GM18511 (cell line): ENCODE results near the gene RASGRP3.
"Not testable (repeated sequence)": the region's sequence is repeated elsewhere in the genome, so short reads cannot be mapped to it uniquely, and the experiment has no call there.

Experiments used
- ATAC-seq: cut with Tn5 transposase; IDR thresholded peaks from one replicate; pipeline ENCODE4 v1.9.1; 2021; ENCODE audit warnings: mild to moderate bottlenecking, moderate library complexity; ENCODE audit not compliant: unreplicated experiment

The RASGRP3 gene

GRCh38 chr2:33476131-33476792, at the start of gene RASGRP3:
Gene RASGRP3 (plus strand): TSS chr2:33476649. CDS start chr2:33515137, 38,488 bp downstream.
- peak; percentile 56 for ATAC-seq

- ATAC-seq: no peak
Measured at GRCh38 chr2:33426666-33427231, 49.7 kb upstream of the RASGRP3 start.

- no peak for ATAC-seq
Measured at GRCh38 chr2:33430077-33430476, 46.4 kb upstream of the RASGRP3 start.

DNA sequence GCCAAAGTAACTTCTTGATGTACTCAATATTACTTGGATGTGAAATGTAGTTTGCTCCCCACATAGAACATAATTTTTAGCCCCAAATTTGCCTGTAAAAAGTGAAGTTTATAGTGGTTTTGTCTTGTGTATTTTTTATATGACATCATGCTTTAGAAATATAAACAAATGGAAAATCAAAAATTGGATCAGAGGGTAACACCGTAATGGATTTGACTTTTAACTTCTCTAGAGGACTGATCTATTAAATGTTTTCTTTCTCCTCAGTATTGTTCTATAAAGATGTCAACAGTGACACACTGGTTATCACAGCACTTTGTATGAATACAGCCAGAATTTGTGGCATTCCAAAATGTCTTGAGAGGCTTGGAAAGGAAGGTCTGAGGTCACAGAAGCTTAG, 45.6 kb upstream of the RASGRP3 start:
- ATAC-seq: no peak

GRCh38 chr2:33432871-33433270, 43.6 kb upstream of the RASGRP3 start:
- no peak for ATAC-seq

GRCh38 chr2:33433279-33434235, 42.9 kb upstream of the RASGRP3 start:
- no peak for ATAC-seq

DNA sequence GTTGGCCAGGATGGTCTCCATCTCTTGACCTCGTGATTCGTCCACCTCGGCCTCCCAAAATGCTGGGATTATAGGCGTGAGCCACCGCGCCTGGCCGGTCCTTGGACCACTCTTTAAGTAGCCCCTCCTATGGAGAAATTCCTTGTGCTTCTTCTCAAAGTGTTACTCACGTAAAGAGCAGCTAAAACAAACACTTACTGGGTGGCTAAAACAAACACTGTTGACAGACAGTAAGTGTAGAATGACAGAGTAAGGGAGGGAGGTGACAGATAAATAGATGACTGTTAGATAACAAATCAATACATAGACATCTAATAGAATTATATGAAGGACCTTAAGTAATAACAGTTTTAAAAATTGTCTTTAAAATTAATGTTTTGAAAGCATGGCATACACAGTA, 40.9 kb upstream of the RASGRP3 start:
- ATAC-seq: no peak

DNA sequence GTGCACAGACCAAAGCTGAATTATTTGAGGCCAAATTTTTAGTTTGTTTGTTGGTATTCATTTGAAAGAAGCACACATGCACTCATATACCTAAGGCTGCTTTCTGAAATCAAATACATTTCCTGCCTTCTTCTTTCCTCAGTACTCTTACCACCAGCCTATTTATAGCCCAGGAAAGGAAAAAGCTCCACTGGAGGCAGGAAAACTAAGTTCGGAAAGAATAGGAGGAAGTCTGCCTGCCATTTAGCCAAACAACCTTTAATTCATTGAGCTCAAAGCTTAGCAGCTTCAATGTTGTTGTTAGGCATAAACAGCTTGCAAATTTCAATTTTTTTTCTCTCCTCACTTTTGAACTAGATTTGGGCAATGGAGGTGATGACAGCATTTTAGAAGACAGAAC, 40.4 kb upstream of the RASGRP3 start:
- ATAC-seq: no peak

- ATAC-seq: no peak
Measured at GRCh38 chr2:33437297-33437696, 39.2 kb upstream of the RASGRP3 start.

- ATAC-seq: no peak
Measured at GRCh38 chr2:33437815-33438214, 38.6 kb upstream of the RASGRP3 start.

GRCh38 chr2:33441235-33441810, 35.1 kb upstream of the RASGRP3 start:
- peak; percentile 89 for ATAC-seq

GRCh38 chr2:33442052-33442451, 34.4 kb upstream of the RASGRP3 start:
- not testable (repeated sequence) for ATAC-seq

GRCh38 chr2:33442528-33443079, 33.8 kb upstream of the RASGRP3 start:
- ATAC-seq: no peak

DNA sequence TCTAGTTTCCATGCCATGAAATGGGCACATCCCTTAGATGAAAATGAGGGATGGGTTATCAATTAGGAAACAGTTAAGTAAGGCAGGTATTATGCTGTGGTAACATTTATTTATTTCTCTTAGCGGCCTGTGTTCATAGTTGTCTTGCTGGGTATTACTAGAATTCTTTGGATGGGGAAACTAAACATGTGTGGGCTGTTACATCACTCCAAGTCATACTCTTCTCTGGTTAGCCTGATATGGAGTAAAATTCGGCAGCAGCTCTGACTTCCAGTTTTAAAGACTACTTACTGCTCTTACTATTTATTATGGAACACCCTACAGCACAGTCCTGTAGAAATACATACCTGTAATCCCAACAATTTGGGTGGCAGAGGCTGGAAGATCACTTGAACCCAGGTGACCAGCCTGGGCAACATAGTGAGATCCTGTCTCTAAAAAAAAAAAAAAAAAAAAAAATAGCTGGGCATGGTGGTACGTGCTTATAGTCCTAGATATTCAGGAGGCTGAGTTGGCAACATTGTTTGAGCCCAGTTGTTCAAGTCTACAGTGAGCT, 33.1 kb upstream of the RASGRP3 start:
- ATAC-seq: no peak

DNA sequence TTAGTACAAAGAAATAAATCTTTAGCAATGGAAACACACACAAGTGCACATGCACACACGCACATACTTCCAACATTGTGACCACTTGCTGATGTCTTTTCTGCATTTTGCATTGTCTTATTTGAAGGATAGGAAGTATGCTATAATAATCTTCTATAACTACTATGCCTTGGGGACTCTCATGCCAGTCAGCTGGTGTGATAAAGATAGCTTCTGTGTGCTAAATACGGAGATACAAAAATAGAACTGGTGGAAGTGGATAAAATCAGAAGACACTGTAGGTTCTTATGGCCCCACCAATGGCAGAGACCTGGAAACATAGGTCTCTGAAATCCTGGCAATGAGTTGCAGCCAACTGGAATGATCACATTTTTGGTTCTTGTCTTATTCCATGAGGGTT, 31.5 kb upstream of the RASGRP3 start:
- no peak for ATAC-seq

DNA sequence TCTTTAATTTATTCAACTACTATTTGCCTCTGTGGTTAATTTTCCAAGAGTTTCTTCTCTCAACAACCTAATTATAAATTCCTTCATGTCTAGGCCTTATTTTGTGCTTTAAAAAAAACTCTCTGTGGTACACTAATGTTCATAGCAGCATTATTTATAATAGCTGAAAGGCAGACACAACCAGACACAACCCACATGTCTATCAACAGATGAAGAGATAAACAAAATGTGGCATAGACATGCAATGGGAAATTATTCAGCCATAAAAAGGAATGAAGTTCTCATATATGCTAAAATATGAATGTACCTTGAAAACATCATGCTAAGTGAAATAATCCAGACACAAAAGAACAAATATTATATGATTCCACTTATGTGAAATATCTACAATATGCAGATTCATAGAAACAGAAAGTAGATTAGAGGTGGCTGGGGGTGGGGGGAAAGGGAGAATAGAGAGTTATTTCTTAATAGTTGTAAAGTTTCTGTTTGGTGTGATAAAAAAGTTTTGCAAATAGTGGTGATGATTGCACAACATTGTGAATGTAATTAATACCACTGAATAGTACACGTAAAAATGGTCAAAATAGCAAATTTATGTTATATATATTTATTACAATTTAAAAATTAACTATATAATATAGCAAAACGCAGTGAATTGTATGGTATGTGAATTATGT, 28.1 kb upstream of the RASGRP3 start:
- peak; percentile 56 for ATAC-seq

- no peak for ATAC-seq
Measured at GRCh38 chr2:33451214-33451613, 25.2 kb upstream of the RASGRP3 start.

DNA sequence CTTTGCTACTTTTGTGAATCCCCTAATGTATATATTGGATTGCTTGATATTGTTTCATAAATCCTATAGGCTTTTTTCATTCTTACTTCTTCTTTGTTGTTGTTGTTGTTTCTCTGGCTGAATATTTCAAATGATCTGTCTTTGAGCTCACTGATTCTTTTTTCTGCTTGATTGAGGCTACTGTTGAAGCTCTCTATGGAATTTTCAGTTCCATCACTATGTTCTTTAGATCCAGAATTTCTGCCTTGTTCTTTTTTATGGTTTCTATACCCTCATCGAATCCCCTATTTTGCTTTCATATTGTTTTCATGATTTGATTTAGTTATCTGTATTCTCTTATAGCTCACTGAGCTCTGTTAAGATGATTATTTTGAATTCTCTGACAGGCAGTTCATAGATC, 24.6 kb upstream of the RASGRP3 start:
- no peak for ATAC-seq

- no peak for ATAC-seq
Measured at GRCh38 chr2:33452545-33452944, 23.9 kb upstream of the RASGRP3 start.

GRCh38 chr2:33453905-33454479, 22.5 kb upstream of the RASGRP3 start:
- no peak for ATAC-seq
